GM19193 (cell line): ENCODE results near the gene MUC20.

Experiments used
- POLR2A ChIP-seq: IDR thresholded peaks from 4 replicates; pipeline ENCODE4 v1.6.1; 2011; ENCODE audit not compliant: insufficient read depth, insufficient read length; ENCODE audit errors: extremely low read depth

MUC20 gene

GRCh38 chr3:195762611-195763010, 41.8 kb downstream of the MUC20 start:
- TF ChIP-seq POLR2A = no peak

GRCh38 chr3:195763076-195763830, 42.5 kb downstream of the MUC20 start:
- no peak for TF ChIP-seq POLR2A

GRCh38 chr3:195763843-195764825, 43.4 kb downstream of the MUC20 start:
- TF ChIP-seq POLR2A = no peak

- no peak for TF ChIP-seq POLR2A
Observed at GRCh38 chr3:195764961-195765706, 44.4 kb downstream of the MUC20 start.

- no peak for TF ChIP-seq POLR2A
Observed at GRCh38 chr3:195766671-195767070, 45.9 kb downstream of the MUC20 start.

GRCh38 chr3:195767792-195768191, 47.0 kb downstream of the MUC20 start:
- TF ChIP-seq POLR2A = no peak

- TF ChIP-seq POLR2A = no peak
Observed at GRCh38 chr3:195768414-195768813, 47.6 kb downstream of the MUC20 start.

- no peak for TF ChIP-seq POLR2A
Observed at GRCh38 chr3:195768831-195769303, 48.1 kb downstream of the MUC20 start.

GRCh38 chr3:195769551-195769950, 48.8 kb downstream of the MUC20 start:
- no peak for TF ChIP-seq POLR2A

- TF ChIP-seq POLR2A = no peak
Observed at GRCh38 chr3:195770081-195770840, 49.5 kb downstream of the MUC20 start.

GRCh38 chr3:195771646-195772300, 51.0 kb downstream of the MUC20 start:
- TF ChIP-seq POLR2A = no peak

- no peak for TF ChIP-seq POLR2A
Observed at GRCh38 chr3:195773956-195774537, 53.3 kb downstream of the MUC20 start.

- TF ChIP-seq POLR2A = no peak
Observed at GRCh38 chr3:195774917-195775316, 54.1 kb downstream of the MUC20 start.

GRCh38 chr3:195777975-195778374, 57.2 kb downstream of the MUC20 start:
- TF ChIP-seq POLR2A = no peak
